Gastroesophageal sphincter (tissue), 4 donors: ENCODE measurements around the gene NLRP12. TPM values are rescaled to one million over a fixed set of nuclear protein-coding genes. Genes with fewer than 3 reads are reported as not detected.
"Not testable (repeated sequence)": the region's sequence is repeated elsewhere in the genome, so short reads cannot be mapped to it uniquely, and the experiment has no call there.

Experiments used
- ATAC-seq: fragments of 150-250 bp; one replicate; pipeline ENCODE4 v1.9.1; 2016; ENCODE audit warnings: mild to moderate bottlenecking, moderate library complexity
- H3K27ac ChIP-seq, 4 donors: fragments of 200-600 bp; sonication (generic) in 3 of 4; 1 replicate in 3 of 4; 2 replicates in 1 of 4; pipeline ENCODE4 v1.5.1; 2016 to 2019
- H3K27me3 ChIP-seq: fragments of 200-600 bp; sonication (generic); one replicate; pipeline ENCODE4 v1.5.1; 2019
- H3K36me3 ChIP-seq, 2 donors: fragments of 200-600 bp; sonication (generic); one replicate each; pipeline ENCODE4 v1.5.1; 2019; ENCODE audit warnings: control low read depth in 1 of 2
- H3K4me1 ChIP-seq, 3 donors: fragments of 200-600 bp; sonication (generic); 1 replicate in 2 of 3; 2 replicates in 1 of 3; pipeline ENCODE4 v1.5.1; 2016 to 2019; ENCODE audit warnings: control low read depth in 2 of 3
- H3K4me3 ChIP-seq, 2 donors: fragments of 200-600 bp; sonication (generic); one replicate each; pipeline ENCODE4 v1.5.1; 2019; ENCODE audit warnings: mild to moderate bottlenecking in 1 of 2, moderate library complexity in 1 of 2
- H3K9me3 ChIP-seq, 3 donors: fragments of 200-600 bp; sonication (generic); one replicate each; pipeline ENCODE4 v1.5.1; 2017 to 2019; ENCODE audit warnings: control low read depth in 2 of 3
- EP300 ChIP-seq: sonication (generic); formaldehyde crosslinking; IDR thresholded peaks from one replicate; pipeline ENCODE4 v1.6.1; 2017; ENCODE audit warnings: antibody characterized with exemption, mild to moderate bottlenecking
- POLR2A ChIP-seq, 2 donors: fragments of 450-650 bp; IDR thresholded peaks; one replicate each; pipeline ENCODE4 v1.6.1; 2017; ENCODE audit warnings: antibody characterized with exemption in 2 of 2, mild to moderate bottlenecking in 2 of 2, moderate library complexity in 1 of 2
- POLR2AphosphoS5 ChIP-seq: sonication (generic); formaldehyde crosslinking; IDR thresholded peaks from one replicate; pipeline ENCODE4 v1.6.1; 2017; ENCODE audit warnings: antibody characterized with exemption
- WGBS, 2 donors: methylation state at CpG; one replicate each; pipeline ENCODE4 v1.1.5; 2018; ENCODE audit warnings: low coverage in 1 of 2; 5-methylcytosine and 5-hydroxymethylcytosine counted together
- total RNA-seq, 4 donors: library from RNA; depleted of rRNA; stranded (reverse); fragments of >200 nt; gene quantifications; one replicate each; pipeline ENCODE4 v1.1.0, GENCODE V29; 2016
- TF ChIP-seq, protein P1 (sequence below), 4 experiments: fragments of 200-600 bp in 2 of 4; fragments of 450-650 bp in 2 of 4; sonication (generic) in 1 of 4; IDR thresholded peaks; one replicate each; pipeline ENCODE4 v1.5.1; 2017 to 2019; ENCODE audit warnings: antibody characterized with exemption in 4 of 4, mild to moderate bottlenecking in 2 of 4, moderate library complexity in 2 of 4

NLRP12 gene
- total RNA-seq, 4 donors from 2014 or later, result 0.23 to 1.1 (median 0.28) TPM

DNA sequence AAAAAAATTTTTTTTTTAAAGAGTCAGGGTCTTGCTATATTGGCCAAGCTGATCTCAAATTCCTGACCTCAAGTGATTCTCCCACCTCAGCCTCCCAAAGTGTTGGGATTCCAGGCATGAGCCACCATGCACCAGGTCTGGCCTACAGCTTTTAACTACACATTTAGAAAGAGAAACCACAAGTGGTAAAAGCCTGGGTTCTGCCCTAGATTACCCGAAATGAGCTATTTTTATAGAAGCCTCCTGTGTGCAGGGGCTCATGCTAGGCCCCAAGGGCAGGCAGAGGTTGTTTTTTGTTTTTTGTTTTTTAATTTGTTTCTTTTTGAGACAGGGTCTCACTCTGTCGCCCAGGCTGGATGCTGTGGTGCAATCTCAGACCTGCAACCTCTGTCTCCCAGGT is 29.6 kb upstream of the NLRP12 start:
- Histone ChIP-seq H3K27ac (no peak overlapping the region), H3K4me3 (no peak overlapping the region), H3K36me3 (no peaks in the 10 kb centered on the region), H3K4me1 (peaks cover 0 to 10% (median 0%) of the 10 kb centered on the region in 3 donors), H3K27me3 (peaks cover 45% of the 10 kb centered on the region), H3K9me3 (no peaks in the 10 kb centered on the region)
- TF ChIP-seq, protein P1, sequence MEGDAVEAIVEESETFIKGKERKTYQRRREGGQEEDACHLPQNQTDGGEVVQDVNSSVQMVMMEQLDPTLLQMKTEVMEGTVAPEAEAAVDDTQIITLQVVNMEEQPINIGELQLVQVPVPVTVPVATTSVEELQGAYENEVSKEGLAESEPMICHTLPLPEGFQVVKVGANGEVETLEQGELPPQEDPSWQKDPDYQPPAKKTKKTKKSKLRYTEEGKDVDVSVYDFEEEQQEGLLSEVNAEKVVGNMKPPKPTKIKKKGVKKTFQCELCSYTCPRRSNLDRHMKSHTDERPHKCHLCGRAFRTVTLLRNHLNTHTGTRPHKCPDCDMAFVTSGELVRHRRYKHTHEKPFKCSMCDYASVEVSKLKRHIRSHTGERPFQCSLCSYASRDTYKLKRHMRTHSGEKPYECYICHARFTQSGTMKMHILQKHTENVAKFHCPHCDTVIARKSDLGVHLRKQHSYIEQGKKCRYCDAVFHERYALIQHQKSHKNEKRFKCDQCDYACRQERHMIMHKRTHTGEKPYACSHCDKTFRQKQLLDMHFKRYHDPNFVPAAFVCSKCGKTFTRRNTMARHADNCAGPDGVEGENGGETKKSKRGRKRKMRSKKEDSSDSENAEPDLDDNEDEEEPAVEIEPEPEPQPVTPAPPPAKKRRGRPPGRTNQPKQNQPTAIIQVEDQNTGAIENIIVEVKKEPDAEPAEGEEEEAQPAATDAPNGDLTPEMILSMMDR (IDR thresholded peaks at IDR 0.05), result no peak
- no peak for TF ChIP-seq POLR2AphosphoS5
- TF ChIP-seq EP300, result no peak
- ATAC-seq, result no peak
- WGBS, 2 donors, result 73 to 80% methylated on average over 1 to 2 of the region's 2 CpGs

DNA sequence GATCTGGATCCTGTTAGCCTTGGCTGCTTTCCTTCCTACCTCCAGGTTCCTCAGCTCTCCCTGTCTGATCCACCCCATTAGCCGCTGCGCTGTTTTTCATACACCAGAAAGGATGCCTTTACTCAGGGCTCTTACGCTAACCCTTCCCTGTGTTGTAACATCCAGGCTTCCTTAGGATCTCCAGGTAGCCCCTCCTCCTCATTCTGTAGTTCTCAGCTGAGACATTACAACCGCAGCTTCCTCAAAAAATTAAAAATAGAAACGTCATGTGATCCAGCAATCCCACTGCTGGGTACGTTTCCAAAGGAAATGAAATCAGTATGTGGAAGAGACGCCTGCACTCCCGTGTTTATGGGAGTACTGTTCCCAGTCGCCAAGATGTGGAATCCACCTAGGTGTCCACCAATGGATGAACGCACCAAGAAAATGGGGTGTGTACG is 25.1 kb upstream of the NLRP12 start:
- Histone ChIP-seq H3K4me3 (no peak overlapping the region), H3K27ac (peak overlapping the region in 3 of 4 donors; percentile 26 to 46 (median 38))
- TF ChIP-seq POLR2AphosphoS5 (no peak), POLR2A (IDR thresholded peaks at IDR 0.05) (no peak)

DNA sequence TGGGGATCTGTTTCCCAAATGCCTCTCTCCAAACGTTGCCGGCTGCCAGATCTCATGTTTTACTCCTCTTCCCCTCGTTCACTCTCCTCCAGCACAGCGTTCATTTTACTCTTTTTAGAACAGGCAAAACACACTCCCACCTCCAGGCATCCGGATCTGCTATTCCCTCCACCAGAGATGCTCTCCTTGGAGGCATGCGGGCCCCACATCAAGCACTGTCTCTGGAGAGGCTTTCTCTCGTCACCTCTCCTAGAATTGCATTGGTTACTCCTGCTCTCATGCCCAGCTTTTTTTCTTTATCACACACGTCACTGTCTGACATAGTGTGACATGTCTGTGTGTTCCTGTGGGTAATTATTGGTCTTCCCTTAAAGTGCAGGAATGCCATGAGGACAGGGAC is 23.4 kb upstream of the NLRP12 start:
- H3K27ac ChIP-seq, result no peak overlapping the region
- H3K4me1 ChIP-seq, result peaks cover 0 to 7% (median 0%) of the 10 kb centered on the region in 3 donors
- 29 to 40% methylated on average over 4 to 8 of the region's 8 CpGs for WGBS, 2 donors
- H3K36me3 ChIP-seq, result no peaks in the 10 kb centered on the region
- no peak for ATAC-seq
- TF ChIP-seq POLR2A (IDR thresholded peaks at IDR 0.05) (no peak), POLR2AphosphoS5 (no peak), EP300 (no peak)
- TF ChIP-seq, protein P1 (IDR thresholded peaks at IDR 0.05), result no peak
- H3K9me3 ChIP-seq, result no peaks in the 10 kb centered on the region
- no peak overlapping the region for H3K4me3 ChIP-seq
- peaks cover 58% of the 10 kb centered on the region for H3K27me3 ChIP-seq

More for the DNA sequence above, 25.1 kb upstream of the NLRP12 start:
- no peaks in the 10 kb centered on the region for H3K36me3 ChIP-seq
- ATAC-seq, result peak; percentile 48
- no peaks in the 10 kb centered on the region for H3K9me3 ChIP-seq
- H3K4me1 ChIP-seq, result peaks cover 0 to 10% (median 0%) of the 10 kb centered on the region in 3 donors
- H3K27me3 ChIP-seq, result peaks cover 60% of the 10 kb centered on the region
- WGBS, 2 donors, result 39 to 50% methylated on average over 6 to 11 of the region's 11 CpGs

DNA sequence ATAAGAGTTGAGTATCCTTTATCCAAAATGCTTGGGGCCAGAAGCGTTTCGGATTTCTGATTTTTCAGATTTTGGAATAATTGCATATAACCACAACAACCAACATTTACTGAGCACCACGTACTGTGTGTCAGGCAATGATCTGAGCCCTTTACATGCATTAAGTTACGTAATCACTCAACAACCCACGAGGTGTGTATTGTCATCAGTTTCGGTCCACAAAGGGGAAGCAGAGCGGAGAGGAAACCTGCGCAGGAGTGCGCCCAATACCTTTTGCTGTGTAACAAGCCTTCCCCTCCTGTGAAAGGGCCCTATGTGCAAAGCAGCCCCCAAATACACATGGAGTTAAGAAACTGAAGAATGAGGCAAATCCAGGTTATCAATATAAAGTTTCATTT is 20.7 kb upstream of the NLRP12 start:
- WGBS, 2 donors, result 89 to 100% methylated on average over 3 to 9 of the region's 9 CpGs
- H3K36me3 ChIP-seq, result no peaks in the 10 kb centered on the region
- no peak overlapping the region for H3K27ac ChIP-seq
- no peak overlapping the region for H3K4me3 ChIP-seq
- H3K9me3 ChIP-seq, result no peaks in the 10 kb centered on the region
- TF ChIP-seq, protein P1 (IDR thresholded peaks at IDR 0.05), result no peak
- no peak for TF ChIP-seq POLR2AphosphoS5
- TF ChIP-seq POLR2A (IDR thresholded peaks at IDR 0.05), result no peak
- no peak for TF ChIP-seq EP300
- H3K27me3 ChIP-seq, result peaks cover 37% of the 10 kb centered on the region
- no peak for ATAC-seq
- H3K4me1 ChIP-seq, result peaks cover 0 to 7% (median 0%) of the 10 kb centered on the region in 3 donors

DNA sequence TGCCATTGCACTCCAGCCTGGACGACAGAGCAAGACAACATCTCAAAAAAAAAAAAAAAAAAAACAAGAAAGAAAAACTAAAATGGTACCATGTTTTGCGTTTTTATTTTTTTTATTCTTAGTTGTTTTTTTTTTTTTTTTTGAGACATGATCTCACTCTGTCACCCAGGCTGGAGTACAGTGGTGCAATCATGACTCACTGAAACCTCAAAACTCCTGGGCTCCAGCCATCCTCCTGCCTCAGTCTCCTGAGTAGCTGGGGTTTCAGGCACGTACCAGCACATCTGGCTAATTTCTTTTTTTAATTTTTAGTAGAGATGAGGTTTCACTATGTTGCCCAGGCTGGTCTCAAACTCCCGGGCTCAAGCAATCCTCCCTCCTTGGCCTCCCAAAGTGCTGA is 16.8 kb upstream of the NLRP12 start:
- peaks cover 35% of the 10 kb centered on the region for H3K27me3 ChIP-seq
- ATAC-seq, H3K27ac ChIP-seq, H3K4me3 ChIP-seq, H3K9me3 ChIP-seq, H3K36me3 ChIP-seq, H3K4me1 ChIP-seq: not testable (repeated sequence)
- WGBS, 2 donors, result 70 to 81% methylated on average over 3 to 4 of the region's 4 CpGs

DNA sequence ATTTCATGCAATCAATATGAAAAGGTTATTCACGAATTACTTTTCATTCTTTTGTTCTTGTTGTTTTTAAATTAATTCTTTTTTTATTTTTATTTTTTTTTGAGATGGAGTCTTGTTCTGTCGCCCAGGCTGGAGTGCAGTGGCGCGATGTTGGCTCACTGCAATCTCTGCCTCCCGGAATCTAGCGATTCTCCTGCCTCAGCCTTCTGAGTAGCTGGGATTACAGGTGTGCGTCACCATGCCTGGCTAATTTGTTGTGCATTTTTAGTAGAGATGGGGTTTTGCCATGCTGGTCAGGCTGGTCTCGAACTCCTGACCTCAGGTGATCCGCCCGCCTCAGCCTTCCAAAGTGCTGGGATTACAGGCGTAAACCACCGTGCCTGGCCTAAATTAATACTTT is 16.1 kb upstream of the NLRP12 start:
- H3K4me1 ChIP-seq, H3K27ac ChIP-seq, H3K36me3 ChIP-seq, H3K9me3 ChIP-seq, H3K4me3 ChIP-seq, ATAC-seq: not testable (repeated sequence)
- 92 to 93% methylated on average over 1 to 10 of the region's 12 CpGs for WGBS, 2 donors
- H3K27me3 ChIP-seq, result peaks cover 29% of the 10 kb centered on the region

DNA sequence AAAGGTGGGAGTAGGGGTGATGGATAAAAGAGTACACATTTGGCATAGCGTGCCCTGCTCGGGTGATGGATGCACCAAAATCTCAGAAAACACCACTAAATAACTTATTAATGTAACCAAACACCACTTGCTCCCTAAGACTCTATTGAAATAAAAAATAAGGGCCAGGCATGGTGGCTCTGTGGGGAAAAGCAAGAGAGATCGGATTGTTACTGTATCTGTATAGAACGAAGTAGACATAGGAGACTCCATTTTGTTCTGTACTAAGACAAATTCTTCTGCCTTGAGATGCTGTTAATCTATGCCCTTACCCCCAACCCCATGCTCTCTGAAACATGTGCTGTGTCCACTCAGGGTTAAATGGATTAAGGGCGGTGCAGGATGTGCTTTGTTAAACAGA is 14.3 kb upstream of the NLRP12 start:
- not testable (repeated sequence) for H3K27ac ChIP-seq, H3K9me3 ChIP-seq, ATAC-seq, H3K4me3 ChIP-seq, H3K4me1 ChIP-seq, H3K36me3 ChIP-seq
- peaks cover 22% of the 10 kb centered on the region for H3K27me3 ChIP-seq
- 66 to 71% methylated on average over 4 to 5 of the region's 5 CpGs for WGBS, 2 donors

DNA sequence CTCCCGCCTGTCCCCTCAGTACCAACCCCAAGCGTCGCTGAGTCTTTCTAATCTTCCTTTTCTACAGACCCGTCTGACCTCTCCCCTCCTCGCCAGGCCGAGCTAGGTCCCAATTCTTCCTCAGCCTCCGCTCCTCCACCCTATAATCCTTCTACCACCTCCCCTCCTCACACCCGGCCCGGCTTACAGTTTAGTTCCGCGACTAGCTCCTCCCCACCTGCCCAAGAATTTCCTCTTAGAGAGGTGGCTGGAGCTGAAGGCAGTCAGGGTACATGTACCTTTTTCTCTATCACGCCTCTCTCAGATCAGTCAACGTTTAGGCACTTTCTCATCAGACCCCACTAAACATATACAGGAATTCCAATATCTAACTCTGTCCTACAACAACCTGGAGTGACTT is 8.7 kb upstream of the NLRP12 start:
- not testable (repeated sequence) for H3K27ac ChIP-seq, H3K36me3 ChIP-seq, H3K4me1 ChIP-seq, H3K9me3 ChIP-seq, H3K4me3 ChIP-seq, ATAC-seq
- H3K27me3 ChIP-seq, result peaks cover 54% of the 10 kb centered on the region
- 10 to 20% methylated on average over 1 to 10 of the region's 13 CpGs for WGBS, 2 donors
